ENCODE results near the gene ANTXR2.

Gene ANTXR2

GRCh38 chr4:80072228-80072743 is 743 bp downstream of the ANTXR2 start:
- TF ChIP-seq CTCF (IDR thresholded peaks at IDR 0.05; ENCODE audit: low read depth, low read length, missing control alignments): no peak
- DNase-seq (ENCODE audit: low read depth): no peak
- in situ Hi-C loops (cut with HindIII; ENCODE audit: low sequenced_read_pairs): no loop called here
- peak overlapping the region; percentile 91 for H3K4me3 ChIP-seq (ENCODE audit: low read depth, low read length)

- in situ Hi-C loops (cut with HindIII; ENCODE audit: low sequenced_read_pairs): no loop called here
- no peak for DNase-seq (ENCODE audit: low read depth)
These were observed 1.3 kb downstream of the ANTXR2 start for GRCh38 chr4:80071604-80072227.

GRCh38 chr4:80070880-80071603 is 2.0 kb downstream of the ANTXR2 start:
- no peak for TF ChIP-seq CTCF (IDR thresholded peaks at IDR 0.05; ENCODE audit: low read depth, low read length, missing control alignments)
- peak overlapping the region; percentile 91 for H3K4me3 ChIP-seq (ENCODE audit: low read depth, low read length)
- in situ Hi-C loops (cut with HindIII; ENCODE audit: low sequenced_read_pairs): no loop called here
- DNase-seq (ENCODE audit: low read depth): no peak

More at GRCh38 chr4:80071604-80072227, 1.3 kb downstream of the ANTXR2 start:
- TF ChIP-seq CTCF (IDR thresholded peaks at IDR 0.05; ENCODE audit: low read depth, low read length, missing control alignments): no peak
- peak overlapping the region; percentile 91 for H3K4me3 ChIP-seq (ENCODE audit: low read depth, low read length)

GRCh38 chr4:80069837-80070731 is 2.9 kb downstream of the ANTXR2 start:
- peak overlapping the region; percentile 91 for H3K4me3 ChIP-seq (ENCODE audit: low read depth, low read length)
- no peak for DNase-seq (ENCODE audit: low read depth)
- TF ChIP-seq CTCF (IDR thresholded peaks at IDR 0.05; ENCODE audit: low read depth, low read length, missing control alignments): no peak
- in situ Hi-C loops (cut with HindIII; ENCODE audit: low sequenced_read_pairs): no loop called here

- DNase-seq (ENCODE audit: low read depth): no peak
- in situ Hi-C loops (cut with HindIII; ENCODE audit: low sequenced_read_pairs): no loop called here
- H3K4me3 ChIP-seq (ENCODE audit: low read depth, low read length): no peak overlapping the region
- TF ChIP-seq CTCF (IDR thresholded peaks at IDR 0.05; ENCODE audit: low read depth, low read length, missing control alignments): no peak
These were observed 3.8 kb downstream of the ANTXR2 start for GRCh38 chr4:80069108-80069836.

- in situ Hi-C loops (cut with HindIII; ENCODE audit: low sequenced_read_pairs): no loop called here
- TF ChIP-seq CTCF (IDR thresholded peaks at IDR 0.05; ENCODE audit: low read depth, low read length, missing control alignments): no peak
- no peak overlapping the region for H3K4me3 ChIP-seq (ENCODE audit: low read depth, low read length)
- no peak for DNase-seq (ENCODE audit: low read depth)
These were observed 7.4 kb downstream of the ANTXR2 start for GRCh38 chr4:80065601-80066000.

Measured in astrocyte of the cerebellum (primary cell).